Naive thymus-derived CD8-positive, alpha-beta T cell (primary cell): ENCODE measurements around the gene NT5M. TPM values are rescaled to one million over a fixed set of nuclear protein-coding genes. Genes with fewer than 3 reads are reported as not detected.
"Not testable (repeated sequence)": the region's sequence is repeated elsewhere in the genome, so short reads cannot be mapped to it uniquely, and the experiment has no call there.

Experiments used
- ATAC-seq, 2 donors: fragments of 150-1000 bp; cut with Tn5 transposase in 1 of 2; sonication (Bioruptor Pico), chemical (Tn5 transposase) in 1 of 2; 1 replicate in 1 of 2; 2 replicates in 1 of 2; pipeline ENCODE4 v1.10.0; 2021; ENCODE audit warnings: mild to moderate bottlenecking in 2 of 2, moderate library complexity in 2 of 2
- POLR2A ChIA-PET: fragments of 350-600 bp; sonication (Branson Sonifier 250); formaldehyde crosslinking; loops from one replicate; lab custom pipeline; 2021; ENCODE audit warnings: antibody characterized with exemption; lab: Charles Lee
- DNase-seq, 10 donors: peaks; one replicate each; pipeline versions ENCODE4 v3.0.0 to v3.0.0-alpha.2; 2020 to 2022
- H3K27ac Mint-ChIP-seq, 10 donors: one replicate each; pipeline ENCODE4 v1.8.0; 2020 to 2022; ENCODE audit warnings: mild to moderate bottlenecking in 10 of 10, mixed read lengths in 10 of 10, moderate library complexity in 4 of 10, inconsistent platforms in 1 of 10
- H3K27me3 Mint-ChIP-seq, 5 donors: one replicate each; pipeline ENCODE4 v1.8.0; 2021 to 2022; ENCODE audit warnings: mixed read lengths in 5 of 5
- H3K36me3 Mint-ChIP-seq, 3 donors: one replicate each; pipeline ENCODE4 v1.8.0; 2020 to 2022; ENCODE audit warnings: mixed read lengths in 3 of 3, mild to moderate bottlenecking in 2 of 3, inconsistent platforms in 1 of 3
- H3K4me1 Mint-ChIP-seq, 4 donors: one replicate each; pipeline ENCODE4 v1.8.0; 2021 to 2022; ENCODE audit warnings: mixed read lengths in 4 of 4
- H3K4me3 Mint-ChIP-seq, 10 donors: one replicate each; pipeline ENCODE4 v1.8.0; 2020 to 2022; ENCODE audit warnings: mild to moderate bottlenecking in 10 of 10, mixed read lengths in 10 of 10, moderate library complexity in 6 of 10, inconsistent platforms in 1 of 10
- H3K9me3 Mint-ChIP-seq, 9 donors: one replicate each; pipeline ENCODE4 v1.8.0; 2020 to 2022; ENCODE audit warnings: mixed read lengths in 9 of 9, mild to moderate bottlenecking in 3 of 9, inconsistent platforms in 1 of 9, moderate library complexity in 1 of 9
- polyA plus RNA-seq, 3 donors: library from polyadenylated mRNA; unstranded; fragments of 300-500 nt; fragmentation: Illumina TruSeq; gene quantifications; one replicate each; pipeline ENCODE4 v1.2.3, GENCODE V29; 2021
- total RNA-seq, 8 experiments: library from RNA in 2 of 8; stranded (reverse) in 2 of 8; gene quantifications; one replicate each; pipeline ENCODE4 v1.2.3 and lab custom pipeline; 2021 to 2026

NT5M gene
- total RNA-seq: 1 to 10 TPM; 1.8 to 2.9 TPM
- 1 to 10 TPM; 1.5 to 5.5 (median 1.9) TPM for polyA plus RNA-seq
- total RNA-seq (lab: John Stamatoyannopoulos, UW): 1.6 to 3.9 (median 2.2) reads per million in 6 experiments

- no peaks in the 10 kb centered on the region for H3K9me3 Mint-ChIP-seq
- peak within 1 kb of the TSS; percentile 81 to 93 (median 91) for H3K4me3 Mint-ChIP-seq
- no peaks in the 10 kb centered on the region for H3K27me3 Mint-ChIP-seq
- H3K27ac Mint-ChIP-seq: peak within 1 kb of the TSS; percentile 25 to 93 (median 90)
- POLR2A ChIA-PET: interaction anchor here (1.4 kb wide), 1 partner anchor 23 kb away, joined by 11 read pairs; the partner anchor contains the start of gene COPS3
- H3K36me3 Mint-ChIP-seq: no peaks in the 10 kb centered on the region
- peaks cover 12 to 39% (median 32%) of the 10 kb centered on the region in 4 donors for H3K4me1 Mint-ChIP-seq
- DNase-seq (peak in 9 of 10 donors; percentile 44 to 78 (median 59)), ATAC-seq (peak; percentile 60 to 75)
Measured at GRCh38 chr17:17303010-17303846, at the start of gene NT5M. TSS of gene NT5M (plus strand) at chr17:17303373. CDS start at chr17:17303551, 178 bp downstream.

- H3K27ac Mint-ChIP-seq: peak overlapping the region in 4 of 10 donors; percentile 21 to 76 (median 70)
- DNase-seq (no peak), ATAC-seq (no peak)
- POLR2A ChIA-PET: no interaction called here
- no peaks in the 10 kb centered on the region for H3K9me3 Mint-ChIP-seq
- H3K36me3 Mint-ChIP-seq: peaks cover 0 to 89% (median 10%) of the 10 kb centered on the region in 3 donors
- H3K4me1 Mint-ChIP-seq: peaks cover 0 to 6% (median 4%) of the 10 kb centered on the region in 4 donors
- H3K4me3 Mint-ChIP-seq: no peak overlapping the region
- no peaks in the 10 kb centered on the region for H3K27me3 Mint-ChIP-seq
Measured at GRCh38 chr17:17253406-17253805, 49.8 kb upstream of the NT5M start.

GRCh38 chr17:17254036-17254435 lies 49.1 kb upstream of the NT5M start:
- H3K9me3 Mint-ChIP-seq: no peaks in the 10 kb centered on the region

DNA sequence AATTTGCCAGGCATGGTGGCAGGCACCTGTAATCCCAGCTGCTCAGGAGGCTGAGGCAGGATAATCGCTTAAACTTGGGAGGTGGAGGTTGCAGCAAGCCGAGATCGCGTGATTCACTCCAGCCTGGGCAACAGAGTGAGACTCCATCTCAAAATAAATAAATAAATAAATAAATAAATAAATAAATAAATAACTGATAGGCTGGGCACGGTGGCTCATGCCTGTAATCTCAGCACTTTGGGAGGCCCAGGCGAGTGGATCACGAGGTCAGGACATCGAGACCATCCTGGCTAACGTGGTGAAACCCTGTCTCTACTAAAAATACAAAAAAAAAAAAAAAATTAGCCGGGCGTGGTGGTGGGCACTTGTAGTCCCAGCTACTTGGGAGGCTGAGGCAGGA lies 47.5 kb upstream of the NT5M start:
- DNase-seq, H3K9me3 Mint-ChIP-seq, POLR2A ChIA-PET, ATAC-seq, H3K4me3 Mint-ChIP-seq, H3K27me3 Mint-ChIP-seq, H3K4me1 Mint-ChIP-seq: not testable (repeated sequence)
- Mint-ChIP-seq H3K36me3 (peaks cover 0 to 91% (median 19%) of the 10 kb centered on the region in 3 donors), H3K27ac (peak overlapping the region in 3 of 10 donors; percentile 2 to 51 (median 50))

More at GRCh38 chr17:17254036-17254435, 49.1 kb upstream of the NT5M start:
- POLR2A ChIA-PET: no interaction called here
- ATAC-seq: no peak
- Mint-ChIP-seq H3K36me3 (peaks cover 0 to 89% (median 12%) of the 10 kb centered on the region in 3 donors), H3K27me3 (no peaks in the 10 kb centered on the region), H3K27ac (no peak overlapping the region), H3K4me1 (peaks cover 0 to 6% (median 4%) of the 10 kb centered on the region in 4 donors), H3K4me3 (no peak overlapping the region)
- no peak for DNase-seq

GRCh38 chr17:17256316-17256715 lies 46.9 kb upstream of the NT5M start:
- Mint-ChIP-seq H3K4me1 (peaks cover 0 to 6% (median 4%) of the 10 kb centered on the region in 4 donors), H3K27me3 (no peaks in the 10 kb centered on the region), H3K4me3 (no peak overlapping the region), H3K9me3 (no peaks in the 10 kb centered on the region), H3K36me3 (peaks cover 0 to 91% (median 23%) of the 10 kb centered on the region in 3 donors), H3K27ac (peak overlapping the region in 2 of 10 donors; percentile 40 to 56)
- POLR2A ChIA-PET: no interaction called here
- no peak for ATAC-seq
- DNase-seq: no peak

DNA sequence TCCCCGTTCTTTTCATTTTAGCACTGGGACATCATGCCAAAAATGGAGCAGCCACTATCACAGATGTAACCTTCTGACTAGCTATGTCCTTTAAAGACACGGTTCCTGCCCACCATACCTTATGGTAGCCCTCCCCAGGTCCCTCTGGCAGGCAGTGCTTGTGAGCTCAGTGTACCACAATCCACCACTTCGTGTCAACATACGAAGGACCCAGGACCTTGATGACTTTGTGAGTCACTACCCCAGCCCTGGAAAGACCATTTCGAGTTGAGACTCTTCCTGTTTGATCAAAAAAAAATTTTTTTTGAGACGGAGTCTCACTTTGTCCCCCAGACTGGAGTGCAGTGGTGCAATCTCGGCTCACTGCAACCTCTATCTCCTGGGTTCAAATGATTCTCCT lies 45.2 kb upstream of the NT5M start:
- H3K4me3 Mint-ChIP-seq: no peak overlapping the region
- no peaks in the 10 kb centered on the region for H3K27me3 Mint-ChIP-seq
- peaks cover 0 to 6% (median 4%) of the 10 kb centered on the region in 4 donors for H3K4me1 Mint-ChIP-seq
- POLR2A ChIA-PET: no interaction called here
- peak overlapping the region in 2 of 10 donors; percentile 22 to 40 for H3K27ac Mint-ChIP-seq
- no peaks in the 10 kb centered on the region for H3K9me3 Mint-ChIP-seq
- peaks cover 0 to 90% (median 23%) of the 10 kb centered on the region in 3 donors for H3K36me3 Mint-ChIP-seq
- no peak for DNase-seq
- no peak for ATAC-seq

- no peak for DNase-seq
- POLR2A ChIA-PET: interaction anchor here (1.4 kb wide), 1 partner anchor 21 kb away, joined by 4 read pairs; no protein-coding TSS in a partner anchor
- Mint-ChIP-seq H3K27me3 (no peaks in the 10 kb centered on the region), H3K27ac (peak overlapping the region in 1 of 10 donors; percentile 47), H3K4me1 (peaks cover 0 to 1% (median 0%) of the 10 kb centered on the region in 4 donors), H3K9me3 (no peaks in the 10 kb centered on the region), H3K4me3 (no peak overlapping the region), H3K36me3 (peaks cover 0 to 89% (median 20%) of the 10 kb centered on the region in 3 donors)
- ATAC-seq: no peak
Measured at GRCh38 chr17:17258998-17259397, 44.2 kb upstream of the NT5M start.

- Mint-ChIP-seq H3K4me1 (peaks cover 0 to 2% (median 0%) of the 10 kb centered on the region in 4 donors), H3K27me3 (no peaks in the 10 kb centered on the region), H3K27ac (no peak overlapping the region), H3K9me3 (no peaks in the 10 kb centered on the region), H3K4me3 (no peak overlapping the region), H3K36me3 (peaks cover 0 to 89% (median 22%) of the 10 kb centered on the region in 3 donors)
- POLR2A ChIA-PET: no interaction called here
- DNase-seq (no peak), ATAC-seq (no peak)
Measured at GRCh38 chr17:17264430-17264829, 38.7 kb upstream of the NT5M start.

GRCh38 chr17:17269926-17270773 lies 33.0 kb upstream of the NT5M start:
- Mint-ChIP-seq H3K27ac (peak overlapping the region in 2 of 10 donors; percentile 5 to 61), H3K4me3 (no peak overlapping the region), H3K27me3 (no peaks in the 10 kb centered on the region), H3K36me3 (peaks cover 0 to 94% (median 16%) of the 10 kb centered on the region in 3 donors), H3K9me3 (no peaks in the 10 kb centered on the region), H3K4me1 (peaks cover 0 to 7% (median 4%) of the 10 kb centered on the region in 4 donors)
- DNase-seq (peak in 2 of 10 donors; percentile 20 to 21), ATAC-seq (no peak)
- POLR2A ChIA-PET: no interaction called here

GRCh38 chr17:17275971-17276370 lies 27.2 kb upstream of the NT5M start:
- Mint-ChIP-seq H3K4me1 (peaks cover 11 to 46% (median 33%) of the 10 kb centered on the region in 4 donors), H3K36me3 (peaks cover 0 to 62% (median 2%) of the 10 kb centered on the region in 3 donors), H3K4me3 (no peak overlapping the region), H3K27me3 (no peaks in the 10 kb centered on the region), H3K9me3 (no peaks in the 10 kb centered on the region), H3K27ac (peak overlapping the region in 1 of 10 donors; percentile 56)
- DNase-seq (no peak), ATAC-seq (no peak)
- POLR2A ChIA-PET: no interaction called here

- H3K9me3 Mint-ChIP-seq, POLR2A ChIA-PET, ATAC-seq, DNase-seq, H3K4me3 Mint-ChIP-seq, H3K27me3 Mint-ChIP-seq: not testable (repeated sequence)
- peak overlapping the region in 8 of 10 donors; percentile 11 to 89 (median 36) for H3K27ac Mint-ChIP-seq
- H3K36me3 Mint-ChIP-seq: peaks cover 0 to 49% (median 2%) of the 10 kb centered on the region in 3 donors
- peaks cover 18 to 56% (median 45%) of the 10 kb centered on the region in 4 donors for H3K4me1 Mint-ChIP-seq
Measured at GRCh38 chr17:17277431-17277830, 25.7 kb upstream of the NT5M start.

DNA sequence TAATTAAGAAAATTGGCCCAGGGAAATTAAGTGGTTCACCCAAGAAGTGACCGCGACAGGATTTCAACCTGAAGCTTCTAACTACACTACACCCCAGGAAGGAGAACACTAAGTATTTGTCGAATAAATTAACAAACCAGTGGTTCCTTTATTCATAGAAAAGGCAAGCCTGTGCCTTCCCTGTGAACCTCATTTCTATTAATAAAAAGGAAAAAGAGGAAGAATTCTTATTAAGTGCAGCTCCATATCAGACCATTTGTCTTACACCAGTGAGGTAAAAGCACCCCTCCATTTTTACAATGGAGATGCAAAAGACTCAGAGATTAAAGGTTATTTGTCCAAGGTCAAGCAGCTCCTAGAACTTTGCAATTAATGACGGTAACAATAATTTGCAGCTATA lies 23.9 kb upstream of the NT5M start:
- H3K27ac Mint-ChIP-seq: peak overlapping the region in 7 of 10 donors; percentile 27 to 68 (median 65)
- H3K4me1 Mint-ChIP-seq: peaks cover 16 to 54% (median 45%) of the 10 kb centered on the region in 4 donors

More for the DNA sequence above, 23.9 kb upstream of the NT5M start:
- H3K4me3 Mint-ChIP-seq: peak overlapping the region; percentile 87 to 98 (median 92)
- POLR2A ChIA-PET: interaction anchor here (0.7 to 2.8 kb wide), 3 partner anchors 25 to 120 kb away, joined by 3 to 11 read pairs (median 3); no protein-coding TSS in a partner anchor
- DNase-seq: no peak
- H3K9me3 Mint-ChIP-seq: no peaks in the 10 kb centered on the region
- peaks cover 0 to 30% (median 2%) of the 10 kb centered on the region in 3 donors for H3K36me3 Mint-ChIP-seq
- no peaks in the 10 kb centered on the region for H3K27me3 Mint-ChIP-seq
- no peak for ATAC-seq
